H9 (cell line): ENCODE data around the gene FGF12. TPM values are rescaled to one million over a fixed set of nuclear protein-coding genes. Genes with fewer than 3 reads are reported as not detected.
A peak's percentile ranks its signal among the peaks of the same experiment; 100 is the strongest.

Experiments used
- DNase-seq: peaks from one replicate; pipeline ENCODE4 v3.0.0-alpha.2; 2017
- H2AFZ ChIP-seq: one replicate; pipeline ENCODE4 v1.6.1; 2013; ENCODE audit warnings: mild to moderate bottlenecking, low read length, control low read depth, moderate library complexity
- H2AK5ac ChIP-seq: 2 replicates; pipeline ENCODE4 v1.6.1; 2013; ENCODE audit warnings: low read length, control low read depth, mixed read lengths; ENCODE audit not compliant: insufficient read length
- H2BK120ac ChIP-seq: one replicate; pipeline ENCODE4 v1.6.1; 2013; ENCODE audit warnings: low read depth, mild to moderate bottlenecking, low read length, control low read depth, inconsistent platforms; ENCODE audit not compliant: poor library complexity, severe bottlenecking
- H2BK12ac ChIP-seq: 2 replicates; pipeline ENCODE4 v1.6.1; 2013; ENCODE audit warnings: low read length, control low read depth, mixed read lengths, low read depth; ENCODE audit not compliant: insufficient read length
- H2BK15ac ChIP-seq: 2 replicates; pipeline ENCODE4 v1.6.1; 2013; ENCODE audit warnings: low read depth, low read length, control low read depth
- H2BK20ac ChIP-seq: one replicate; pipeline ENCODE4 v1.6.1; 2013; ENCODE audit warnings: low read depth, mild to moderate bottlenecking, low read length, control low read depth, inconsistent platforms; ENCODE audit not compliant: poor library complexity, severe bottlenecking
- H2BK5ac ChIP-seq: 2 replicates; pipeline ENCODE4 v1.6.1; 2013; ENCODE audit warnings: low read length, control low read depth, mixed read lengths; ENCODE audit not compliant: insufficient read length
- H3K14ac ChIP-seq: 2 replicates; pipeline ENCODE4 v1.6.1; 2013; ENCODE audit warnings: low read length, control low read depth; ENCODE audit not compliant: insufficient read depth
- H3K18ac ChIP-seq: 2 replicates; pipeline ENCODE4 v1.6.1; 2013; ENCODE audit warnings: low read depth, mild to moderate bottlenecking, mixed read lengths, low read length, control low read depth; ENCODE audit not compliant: insufficient read length
- H3K23ac ChIP-seq: 2 replicates; pipeline ENCODE4 v1.6.1; 2013; ENCODE audit warnings: low read length, control low read depth, mixed read lengths, low read depth; ENCODE audit not compliant: insufficient read length
- H3K23me2 ChIP-seq: 2 replicates; pipeline ENCODE4 v1.6.1; 2013; ENCODE audit warnings: low read depth, mild to moderate bottlenecking, mixed read lengths, low read length, control low read depth; ENCODE audit not compliant: insufficient read length, poor library complexity, severe bottlenecking
- H3K27ac ChIP-seq: 2 replicates; pipeline ENCODE4 v1.5.1; 2013; ENCODE audit warnings: low read length, control low read depth, mixed read lengths, low read depth; ENCODE audit not compliant: insufficient read length
- H3K27me3 ChIP-seq: 2 replicates; pipeline ENCODE4 v1.6.1; 2013; ENCODE audit warnings: low read length, control low read depth, inconsistent platforms; ENCODE audit not compliant: insufficient read depth
- H3K4ac ChIP-seq: 2 replicates; pipeline ENCODE4 v1.6.1; 2013; ENCODE audit warnings: low read depth, mild to moderate bottlenecking, control low read depth, inconsistent platforms, low read length, moderate library complexity
- H3K4me1 ChIP-seq: 2 replicates; pipeline ENCODE4 v1.6.1; 2013; ENCODE audit warnings: low read length, control low read depth, inconsistent platforms; ENCODE audit not compliant: insufficient read depth
- H3K4me2 ChIP-seq: 2 replicates; pipeline ENCODE4 v1.6.1; 2013; ENCODE audit warnings: low read length, control low read depth, mixed read lengths; ENCODE audit not compliant: insufficient read length, insufficient read depth
- H3K56ac ChIP-seq: 2 replicates; pipeline ENCODE4 v1.6.1; 2013; ENCODE audit warnings: low read depth, mild to moderate bottlenecking, mixed read lengths, low read length, control low read depth; ENCODE audit not compliant: insufficient read length
- H3K79me1 ChIP-seq: 2 replicates; pipeline ENCODE4 v1.6.1; 2013; ENCODE audit warnings: low read depth, mild to moderate bottlenecking, moderate library complexity, low read length, control low read depth, inconsistent platforms; ENCODE audit not compliant: insufficient read depth, poor library complexity, severe bottlenecking
- H3K79me2 ChIP-seq: 2 replicates; pipeline ENCODE4 v1.6.1; 2013; ENCODE audit warnings: low read length, control low read depth, inconsistent platforms; ENCODE audit not compliant: insufficient read depth
- H3K9ac ChIP-seq: 2 replicates; pipeline ENCODE4 v1.6.1; 2013; ENCODE audit warnings: low read length, control low read depth, mixed read lengths; ENCODE audit not compliant: insufficient read length; ENCODE audit errors: extremely low read depth
- H3K9me3 ChIP-seq: one replicate; pipeline ENCODE4 v1.6.1; 2013; ENCODE audit warnings: low read depth, low read length, inconsistent platforms; ENCODE audit not compliant: control insufficient read depth
- H3T11ph ChIP-seq: one replicate; pipeline ENCODE4 v1.6.1; 2013; ENCODE audit warnings: mild to moderate bottlenecking, low read length, control low read depth, inconsistent platforms
- H4K20me1 ChIP-seq: one replicate; pipeline ENCODE4 v1.6.1; 2013; ENCODE audit not compliant: control insufficient read depth, insufficient read length, insufficient read depth
- H4K5ac ChIP-seq: 2 replicates; pipeline ENCODE4 v1.6.1; 2013; ENCODE audit warnings: low read depth, mild to moderate bottlenecking, mixed read lengths, low read length, control low read depth; ENCODE audit not compliant: insufficient read length
- H4K8ac ChIP-seq: replicated peaks from 2 replicates; pipeline ENCODE4 v1.6.1; 2013; ENCODE audit warnings: low read length, control low read depth, mixed read lengths, low read depth; ENCODE audit not compliant: insufficient read length
- H4K91ac ChIP-seq: 2 replicates; pipeline ENCODE4 v1.6.1; 2013; ENCODE audit warnings: low read depth, mild to moderate bottlenecking, moderate library complexity, mixed read lengths, low read length, control low read depth; ENCODE audit not compliant: insufficient read length
- H3K27ac Mint-ChIP-seq, 3 experiments: 2 replicates in 2 of 3; 3 replicates in 1 of 3; pipeline ENCODE4 v1.8.0; 2020 to 2021; ENCODE audit warnings: mixed read lengths in 3 of 3, mild to moderate bottlenecking in 1 of 3, moderate library complexity in 1 of 3
- H3K27me3 Mint-ChIP-seq: 2 replicates; pipeline ENCODE4 v1.8.0; 2021; ENCODE audit warnings: low read depth, mild to moderate bottlenecking, moderate library complexity, mixed read lengths
- H3K36me3 Mint-ChIP-seq, 3 experiments: 2 replicates in 2 of 3; 3 replicates in 1 of 3; pipeline ENCODE4 v1.8.0; 2020 to 2021; ENCODE audit warnings: low read depth in 3 of 3, mixed read lengths in 3 of 3; ENCODE audit not compliant: insufficient read depth in 1 of 3
- H3K4me1 Mint-ChIP-seq, 2 experiments: 2 replicates each; pipeline ENCODE4 v1.8.0; 2020; ENCODE audit warnings: mixed read lengths in 2 of 2
- H3K4me3 Mint-ChIP-seq, 2 experiments: 2 replicates in 1 of 2; 3 replicates in 1 of 2; pipeline ENCODE4 v1.8.0; 2020 to 2021; ENCODE audit warnings: mild to moderate bottlenecking in 2 of 2, mixed read lengths in 2 of 2, moderate library complexity in 1 of 2
- H3K9me3 Mint-ChIP-seq, 2 experiments: 2 replicates in 1 of 2; 3 replicates in 1 of 2; pipeline ENCODE4 v1.8.0; 2020; ENCODE audit warnings: mild to moderate bottlenecking in 2 of 2, mixed read lengths in 2 of 2, moderate library complexity in 1 of 2
- CTCF ChIP-seq: fragments of 200-600 bp; sonication (generic); conservative IDR thresholded peaks from 3 replicates; pipeline ENCODE4 v1.8.0; 2021; ENCODE audit warnings: antibody characterized with exemption, mild to moderate bottlenecking
- WGBS: extraction: QIAGEN DNeasy Blood & Tissue Kit; methylation state at CpG from one replicate; pipeline ENCODE4 v1.1.7; 2013; ENCODE audit warnings: missing lambda C conversion rate, low lambda C conversion rate, mixed read lengths; ENCODE audit not compliant: insufficient read length; ENCODE audit errors: extremely low coverage; 5-methylcytosine and 5-hydroxymethylcytosine counted together
- total RNA-seq: library from RNA; stranded (reverse); gene quantifications from 2 replicates; pipeline ENCODE4 v1.2.1, GENCODE V29; 2021

The FGF12 gene
- total RNA-seq, 1 experiment from 2014 or later, result 5.6 TPM

GRCh38 chr3:192449036-192449435, 278.3 kb downstream of the FGF12 start:
- Mint-ChIP-seq H3K36me3 (no peaks in the 10 kb centered on the region), H3K27ac (no peak overlapping the region), H3K4me1 (peaks cover 9 to 13% of the 10 kb centered on the region in 2 experiments), H3K9me3 (no peaks in the 10 kb centered on the region; a peak in 1 of 5 replicates), H3K4me3 (no peak overlapping the region), H3K27me3 (no peaks in the 10 kb centered on the region; the same call in 1 of the 2 replicates)
- H3K23ac ChIP-seq, result no peak overlapping the region
- H2AFZ ChIP-seq, result no peak overlapping the region
- no peaks in the 10 kb centered on the region for H3K23me2 ChIP-seq
- no peak overlapping the region for H4K8ac ChIP-seq
- H2BK15ac ChIP-seq, result no peak overlapping the region
- no peak overlapping the region for H4K91ac ChIP-seq
- H3K14ac ChIP-seq, result no peak overlapping the region
- no peaks in the 10 kb centered on the region for H3K27me3 ChIP-seq
- no peaks in the 10 kb centered on the region for H4K20me1 ChIP-seq
- no peaks in the 10 kb centered on the region for H3K9me3 ChIP-seq
- H2AK5ac ChIP-seq, result no peak overlapping the region
- H3K4me2 ChIP-seq, result no peak overlapping the region
- H3K4ac ChIP-seq, result no peak overlapping the region
- no peaks in the 10 kb centered on the region; the same call in 1 of the 2 replicates for H3K4me1 ChIP-seq
- no peak overlapping the region for H2BK5ac ChIP-seq
- no peak overlapping the region for H4K5ac ChIP-seq
- H3K27ac ChIP-seq, result no peak overlapping the region
- DNase-seq, result no peak
- H3T11ph ChIP-seq, result no peak overlapping the region
- TF ChIP-seq CTCF, result peak; percentile 61
- H2BK12ac ChIP-seq, result no peak overlapping the region
- H3K9ac ChIP-seq, result no peak overlapping the region
- no peaks in the 10 kb centered on the region for H3K79me1 ChIP-seq
- no peak overlapping the region for H3K56ac ChIP-seq
- no peak overlapping the region for H3K18ac ChIP-seq
- no peaks in the 10 kb centered on the region for H3K79me2 ChIP-seq
- H2BK120ac ChIP-seq, result no peak overlapping the region
- H2BK20ac ChIP-seq, result no peak overlapping the region
- no CpG with 5 or more reads among the region's 4 CpGs for WGBS
